ENCODE data around the gene SOX5.
A peak's percentile ranks its signal among the peaks of the same experiment; 100 is the strongest.

The SOX5 gene

DNA sequence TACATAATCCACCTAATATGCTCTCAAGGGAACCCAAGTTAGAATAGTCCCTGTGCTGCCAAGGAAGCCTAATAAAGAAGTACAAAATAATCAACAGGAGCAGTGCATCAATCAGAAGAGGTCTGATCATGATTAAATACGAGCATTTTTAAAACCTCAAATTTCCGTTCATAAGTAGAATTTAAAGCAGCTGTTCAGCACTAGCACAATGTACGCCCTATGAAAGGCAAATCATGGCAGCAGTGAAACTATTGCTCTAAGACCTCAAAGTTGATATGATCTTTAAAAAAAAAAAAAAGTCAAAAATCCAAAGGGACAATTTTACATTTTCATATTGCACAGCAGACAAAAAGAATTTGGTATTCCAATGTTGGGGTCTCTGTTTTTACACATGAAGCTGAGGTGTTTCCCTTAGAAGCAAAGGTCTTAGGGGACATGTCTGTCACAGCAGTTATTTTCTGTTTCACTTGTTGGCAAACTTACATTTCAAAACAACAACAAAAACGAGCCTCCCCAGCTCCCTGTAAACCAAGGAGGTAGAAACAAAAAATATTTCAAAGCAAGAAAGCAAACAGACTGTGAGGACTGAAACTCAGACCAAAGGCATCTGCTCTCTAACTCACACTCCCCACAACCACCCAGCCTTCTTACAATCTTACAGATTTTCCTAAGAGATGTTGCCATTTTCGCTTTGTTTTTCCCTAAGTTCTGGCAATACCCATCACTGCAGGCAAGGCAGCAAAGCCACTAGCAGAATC, 28.2 kb downstream of the SOX5 start:
- Histone ChIP-seq H3K36me3 (no peaks in the 10 kb centered on the region), H3K9me3 (replicated peaks in 1 of 11) (no peaks in the 10 kb centered on the region), H3K4me2 (no peak overlapping the region), H3K27ac (no peak overlapping the region), H3K4me1 (no peaks in the 10 kb centered on the region), H4K20me1 (no peaks in the 10 kb centered on the region), H3K4me3 (no peak overlapping the region), H3K9ac (no peak overlapping the region), H3K27me3 (no peaks in the 10 kb centered on the region)
- no peak for TF ChIP-seq Cebpa-rat (IDR thresholded peaks at IDR 0.05)

DNA sequence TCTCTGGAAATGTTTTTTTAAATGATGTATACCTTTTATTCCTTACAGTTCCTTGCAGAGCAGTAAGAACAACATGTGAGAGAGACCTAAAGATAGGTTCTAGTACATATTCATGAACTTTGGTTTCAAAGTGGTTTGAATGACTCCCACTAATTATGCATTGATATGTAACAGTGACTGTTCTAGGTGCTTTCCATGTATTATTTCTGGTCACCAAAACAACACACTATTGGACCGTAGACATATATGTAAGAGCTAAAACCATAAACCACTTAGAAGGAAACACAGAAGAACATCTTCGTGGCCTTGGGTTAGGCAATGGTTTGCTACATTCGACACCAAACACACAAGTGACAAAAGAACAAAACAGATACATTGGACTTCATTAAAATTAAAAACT, 37.9 kb downstream of the SOX5 start:
- H4K20me1 ChIP-seq: no peaks in the 10 kb centered on the region
- no peaks in the 10 kb centered on the region for H3K27me3 ChIP-seq
- TF ChIP-seq Cebpa-rat (IDR thresholded peaks at IDR 0.05): no peak
- no peak overlapping the region for H3K27ac ChIP-seq
- H3K9me3 ChIP-seq (replicated peaks in 1 of 11): no peaks in the 10 kb centered on the region
- H3K4me3 ChIP-seq: no peak overlapping the region
- peaks cover 0 to 8% (median 0%) of the 10 kb centered on the region in 10 experiments; a peak in 2 of 20 replicates for H3K4me1 ChIP-seq
- no peak overlapping the region for H3K4me2 ChIP-seq
- H3K9ac ChIP-seq: no peak overlapping the region
- H3K36me3 ChIP-seq: no peaks in the 10 kb centered on the region

DNA sequence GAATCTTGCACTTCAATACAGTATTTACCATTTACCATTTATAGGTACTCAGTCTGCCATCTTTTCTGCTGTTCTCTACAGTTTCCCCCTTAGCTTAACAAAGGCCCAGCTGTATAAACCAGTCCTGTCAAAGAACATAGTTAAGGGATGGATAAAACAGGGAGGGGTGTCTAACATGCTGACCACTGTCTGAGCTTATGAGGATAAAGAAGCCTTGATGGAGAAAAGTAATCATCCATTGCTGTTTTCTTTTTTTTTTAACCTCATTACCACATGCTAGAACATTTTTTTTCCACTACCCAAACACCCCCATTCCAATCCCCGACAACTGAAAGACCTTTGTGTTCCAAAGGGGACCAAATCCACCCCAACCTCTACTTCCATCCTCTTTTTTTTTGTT, 39.9 kb downstream of the SOX5 start:
- Histone ChIP-seq H3K36me3 (no peaks in the 10 kb centered on the region), H3K27me3 (no peaks in the 10 kb centered on the region), H3K9me3 (replicated peaks in 1 of 11) (no peaks in the 10 kb centered on the region), H3K4me1 (peaks cover 0 to 8% (median 0%) of the 10 kb centered on the region in 10 experiments; a peak in 2 of 20 replicates), H3K4me3 (no peak overlapping the region), H3K4me2 (no peak overlapping the region), H4K20me1 (no peaks in the 10 kb centered on the region), H3K27ac (no peak overlapping the region), H3K9ac (no peak overlapping the region)
- no peak for TF ChIP-seq Cebpa-rat (IDR thresholded peaks at IDR 0.05)

DNA sequence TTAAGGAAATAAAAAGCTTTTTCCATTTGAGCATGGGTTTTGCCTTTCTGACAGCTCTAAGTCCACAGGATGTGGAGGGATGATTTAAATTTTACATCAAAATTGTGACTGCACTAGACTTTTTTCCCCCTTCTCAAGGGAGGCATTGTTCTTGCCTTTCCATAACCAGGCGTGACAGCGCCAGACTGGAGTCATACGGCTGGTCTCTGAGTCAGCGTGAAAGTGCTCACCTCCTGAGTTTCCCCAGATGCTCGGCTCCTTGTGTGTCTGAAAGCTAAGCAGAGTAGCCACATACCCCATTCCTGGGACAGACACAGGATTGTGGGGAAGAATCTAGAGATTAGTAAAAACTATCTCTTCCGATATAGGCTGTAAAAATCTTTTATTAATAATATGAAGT, 43.1 kb downstream of the SOX5 start:
- Histone ChIP-seq H3K27me3 (no peaks in the 10 kb centered on the region), H3K36me3 (no peaks in the 10 kb centered on the region), H3K4me1 (no peaks in the 10 kb centered on the region), H3K27ac (no peak overlapping the region), H4K20me1 (no peaks in the 10 kb centered on the region), H3K4me3 (no peak overlapping the region), H3K9me3 (replicated peaks in 1 of 11) (no peaks in the 10 kb centered on the region), H3K4me2 (no peak overlapping the region), H3K9ac (no peak overlapping the region)
- no peak for TF ChIP-seq Cebpa-rat (IDR thresholded peaks at IDR 0.05)

DNA sequence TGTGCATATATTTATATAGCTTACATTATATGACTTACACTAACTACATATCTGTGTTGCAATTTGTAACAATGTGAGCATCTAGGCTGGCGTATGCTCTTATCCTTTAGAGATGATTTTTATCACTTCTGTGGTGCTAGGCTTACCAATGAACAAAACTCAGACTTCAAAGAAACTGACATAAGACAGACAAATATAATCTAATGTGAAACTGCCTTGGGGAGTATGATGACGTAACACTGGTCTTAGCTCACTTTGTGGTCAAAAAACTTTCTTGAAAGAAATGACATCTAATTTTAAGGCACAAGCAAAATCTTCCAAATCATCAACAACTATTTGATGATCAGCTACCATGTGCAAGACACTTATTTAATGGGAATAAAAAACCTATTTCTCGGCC, 50.0 kb downstream of the SOX5 start:
- H3K4me1 ChIP-seq: peaks cover 0 to 22% (median 12%) of the 10 kb centered on the region in 10 experiments; a peak in 12 of 20 replicates
- no peaks in the 10 kb centered on the region for H4K20me1 ChIP-seq
- H3K27me3 ChIP-seq: no peaks in the 10 kb centered on the region
- peak overlapping the region in 8 of 11 experiments; percentile 28 to 62 (median 42); a peak in 12 of 22 replicates for H3K4me2 ChIP-seq
- H3K27ac ChIP-seq: peak overlapping the region in 3 of 11 experiments; percentile 17 to 34 (median 19); a peak in 3 of 22 replicates
- no peaks in the 10 kb centered on the region for H3K36me3 ChIP-seq
- H3K9me3 ChIP-seq (replicated peaks in 1 of 11): no peaks in the 10 kb centered on the region
- TF ChIP-seq Cebpa-rat (IDR thresholded peaks at IDR 0.05): 0 out of 22 replicates have a peak, but pooled peaks of 2 of the 11 experiments have one; percentile 25 to 30
- H3K9ac ChIP-seq: no peak overlapping the region
- H3K4me3 ChIP-seq: no peak overlapping the region

DNA sequence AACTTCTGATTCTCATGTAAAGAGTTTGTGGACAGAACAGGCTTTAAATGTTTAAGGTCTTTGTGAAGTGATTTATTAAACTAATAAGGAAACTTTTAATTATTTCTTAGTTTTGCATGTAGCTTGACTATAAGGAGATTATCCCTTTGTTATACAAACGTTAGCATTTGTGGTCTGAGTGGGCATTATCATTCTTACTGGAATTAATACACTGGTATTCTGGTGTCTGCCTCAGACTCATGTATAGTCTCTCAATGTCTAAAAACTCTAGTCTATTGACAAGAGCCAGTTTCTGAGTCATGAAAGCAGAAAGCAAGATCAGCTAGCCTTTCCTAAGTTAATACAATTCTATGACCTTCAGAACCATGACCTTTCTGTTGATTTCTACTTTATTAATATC, 51.3 kb downstream of the SOX5 start:
- H3K4me3 ChIP-seq: no peak overlapping the region
- H3K4me1 ChIP-seq: peaks cover 0 to 22% (median 12%) of the 10 kb centered on the region in 10 experiments; a peak in 12 of 20 replicates
- no peaks in the 10 kb centered on the region for H4K20me1 ChIP-seq
- TF ChIP-seq Cebpa-rat (IDR thresholded peaks at IDR 0.05): no peak
- H3K27me3 ChIP-seq: no peaks in the 10 kb centered on the region
- H3K9me3 ChIP-seq (replicated peaks in 1 of 11): no peaks in the 10 kb centered on the region
- H3K9ac ChIP-seq: no peak overlapping the region
- no peak overlapping the region for H3K4me2 ChIP-seq
- H3K36me3 ChIP-seq: no peaks in the 10 kb centered on the region
- no peak overlapping the region for H3K27ac ChIP-seq

DNA sequence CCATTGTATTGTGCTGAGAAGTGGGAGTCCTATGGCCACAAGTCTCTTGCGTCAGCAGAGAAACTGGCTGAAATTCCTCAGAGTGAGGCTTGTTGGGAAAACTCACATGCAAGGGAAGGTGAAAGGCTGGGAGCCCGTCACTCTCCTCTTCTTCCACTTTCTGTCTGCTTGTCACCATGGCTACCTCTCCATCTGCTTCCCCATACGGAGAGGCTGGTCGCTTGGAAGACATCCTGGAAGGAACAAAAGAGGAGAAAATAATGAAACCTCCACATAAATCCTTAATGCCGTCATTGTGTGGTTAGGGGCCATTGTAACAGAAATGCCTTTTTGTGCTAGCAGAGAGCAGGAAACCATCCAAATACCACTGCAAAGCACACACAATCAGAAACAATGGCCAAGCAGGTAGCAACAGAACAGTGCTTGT, 53.7 kb downstream of the SOX5 start:
- Histone ChIP-seq H3K9ac (no peak overlapping the region), H3K9me3 (replicated peaks in 1 of 11) (no peaks in the 10 kb centered on the region), H3K36me3 (no peaks in the 10 kb centered on the region), H3K4me2 (no peak overlapping the region), H3K27me3 (no peaks in the 10 kb centered on the region), H4K20me1 (no peaks in the 10 kb centered on the region), H3K4me1 (peaks cover 0 to 22% (median 12%) of the 10 kb centered on the region in 10 experiments; a peak in 12 of 20 replicates), H3K4me3 (no peak overlapping the region), H3K27ac (no peak overlapping the region)
- TF ChIP-seq Cebpa-rat (IDR thresholded peaks at IDR 0.05): no peak

DNA sequence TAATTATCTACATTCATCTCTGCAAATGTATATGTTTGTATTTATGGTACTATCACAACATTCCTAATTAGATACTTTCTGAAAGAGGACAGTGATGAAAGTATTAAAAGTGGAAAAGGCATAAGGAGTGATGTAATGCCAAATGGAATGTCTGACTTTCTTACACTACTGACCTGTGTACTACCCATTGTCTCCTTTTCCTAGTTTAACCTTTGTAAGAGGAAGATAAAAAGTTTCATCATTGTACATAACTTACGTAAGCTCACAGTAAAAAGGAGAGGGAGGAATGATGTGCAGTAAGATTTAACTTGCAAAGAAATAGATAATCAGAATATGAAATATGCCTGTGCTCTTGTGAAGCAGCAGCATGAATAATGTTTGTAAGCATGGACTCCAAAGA, 55.9 kb downstream of the SOX5 start:
- Histone ChIP-seq H3K4me3 (no peak overlapping the region), H3K9me3 (replicated peaks in 1 of 11) (no peaks in the 10 kb centered on the region), H3K4me2 (no peak overlapping the region), H3K27me3 (no peaks in the 10 kb centered on the region), H3K9ac (no peak overlapping the region), H3K27ac (no peak overlapping the region), H3K4me1 (0 out of 20 replicates have a peak, but pooled peaks cover 0 to 1% (median 0%) of the 10 kb centered on the region in 10 experiments), H3K36me3 (no peaks in the 10 kb centered on the region), H4K20me1 (no peaks in the 10 kb centered on the region)
- no peak for TF ChIP-seq Cebpa-rat (IDR thresholded peaks at IDR 0.05)

DNA sequence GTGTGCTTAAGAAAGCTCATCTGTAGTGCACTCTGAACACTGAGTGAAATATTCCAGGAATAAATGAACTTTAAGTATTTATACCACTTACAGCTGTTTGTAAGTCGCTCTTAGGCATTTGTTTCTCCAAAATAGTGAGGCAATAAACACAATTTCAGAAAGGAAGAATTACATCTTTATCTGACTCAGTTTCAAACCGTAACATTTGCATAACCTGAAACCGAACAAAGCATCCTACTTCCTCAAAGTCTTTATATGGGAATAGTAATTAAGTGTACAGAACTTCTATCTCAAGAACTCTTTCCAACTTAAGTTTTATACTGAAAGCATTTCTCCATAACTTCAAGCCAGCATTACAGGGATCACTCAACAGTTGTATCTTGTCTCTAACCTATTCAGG, 58.4 kb downstream of the SOX5 start:
- no peaks in the 10 kb centered on the region for H4K20me1 ChIP-seq
- H3K4me1 ChIP-seq: peaks cover 0 to 9% (median 6%) of the 10 kb centered on the region in 10 experiments; a peak in 9 of 20 replicates
- H3K4me2 ChIP-seq: no peak overlapping the region
- no peaks in the 10 kb centered on the region for H3K27me3 ChIP-seq
- H3K4me3 ChIP-seq: no peak overlapping the region
- no peak overlapping the region for H3K9ac ChIP-seq
- no peak overlapping the region for H3K27ac ChIP-seq
- no peaks in the 10 kb centered on the region for H3K36me3 ChIP-seq
- TF ChIP-seq Cebpa-rat (IDR thresholded peaks at IDR 0.05): no peak
- no peaks in the 10 kb centered on the region for H3K9me3 ChIP-seq (replicated peaks in 1 of 11)

DNA sequence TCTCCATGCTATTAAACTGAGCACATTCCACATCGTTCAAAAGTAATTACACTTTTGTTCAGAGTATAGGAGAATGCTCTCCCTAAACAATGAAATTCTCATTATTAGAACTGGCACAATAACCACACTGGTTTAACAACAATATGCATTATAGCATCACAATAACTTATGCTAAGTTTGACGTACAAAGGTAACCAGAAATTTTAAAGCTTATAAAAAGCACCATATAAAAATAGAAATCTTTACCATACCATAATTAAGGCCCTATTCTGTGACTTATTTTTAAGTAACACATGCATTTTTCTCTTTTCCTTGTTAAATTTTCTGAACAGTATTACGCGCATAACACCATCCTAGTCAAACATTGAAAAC, 60.4 kb downstream of the SOX5 start:
- no peaks in the 10 kb centered on the region for H3K36me3 ChIP-seq
- H3K4me3 ChIP-seq: no peak overlapping the region
- no peak overlapping the region for H3K9ac ChIP-seq
- H3K4me1 ChIP-seq: peaks cover 0 to 9% (median 6%) of the 10 kb centered on the region in 10 experiments; a peak in 9 of 20 replicates
- no peaks in the 10 kb centered on the region for H3K9me3 ChIP-seq (replicated peaks in 1 of 11)
- H4K20me1 ChIP-seq: no peaks in the 10 kb centered on the region
- H3K27me3 ChIP-seq: no peaks in the 10 kb centered on the region
- no peak for TF ChIP-seq Cebpa-rat (IDR thresholded peaks at IDR 0.05)
- no peak overlapping the region for H3K4me2 ChIP-seq
- H3K27ac ChIP-seq: no peak overlapping the region
